ENCODE measurements around the gene DHRS3. TPM values are rescaled to one million over a fixed set of nuclear protein-coding genes. Genes with fewer than 3 reads are reported as not detected.
A peak's percentile ranks its signal among the peaks of the same experiment; 100 is the strongest.

DHRS3 gene
- total RNA-seq, 1 donor from 2014 or later: 111 TPM

- Histone ChIP-seq H3K4me3 (no peak overlapping the region), H3K9me3 (no peaks in the 10 kb centered on the region), H3K36me3 (no peaks in the 10 kb centered on the region), H3K4me1 (peaks cover 16% of the 10 kb centered on the region), H3K27me3 (no peaks in the 10 kb centered on the region), H3K27ac (no peak overlapping the region)
- intact Hi-C loops (cut with DNase I): no loop called here
- TF ChIP-seq POLR2AphosphoS5 (IDR thresholded peaks at IDR 0.05; ENCODE audit: insufficient read depth in 1 of 2, low read depth in 1 of 2) (no peak), POLR2A (IDR thresholded peaks at IDR 0.05) (no peak)
- TF ChIP-seq, protein P1, sequence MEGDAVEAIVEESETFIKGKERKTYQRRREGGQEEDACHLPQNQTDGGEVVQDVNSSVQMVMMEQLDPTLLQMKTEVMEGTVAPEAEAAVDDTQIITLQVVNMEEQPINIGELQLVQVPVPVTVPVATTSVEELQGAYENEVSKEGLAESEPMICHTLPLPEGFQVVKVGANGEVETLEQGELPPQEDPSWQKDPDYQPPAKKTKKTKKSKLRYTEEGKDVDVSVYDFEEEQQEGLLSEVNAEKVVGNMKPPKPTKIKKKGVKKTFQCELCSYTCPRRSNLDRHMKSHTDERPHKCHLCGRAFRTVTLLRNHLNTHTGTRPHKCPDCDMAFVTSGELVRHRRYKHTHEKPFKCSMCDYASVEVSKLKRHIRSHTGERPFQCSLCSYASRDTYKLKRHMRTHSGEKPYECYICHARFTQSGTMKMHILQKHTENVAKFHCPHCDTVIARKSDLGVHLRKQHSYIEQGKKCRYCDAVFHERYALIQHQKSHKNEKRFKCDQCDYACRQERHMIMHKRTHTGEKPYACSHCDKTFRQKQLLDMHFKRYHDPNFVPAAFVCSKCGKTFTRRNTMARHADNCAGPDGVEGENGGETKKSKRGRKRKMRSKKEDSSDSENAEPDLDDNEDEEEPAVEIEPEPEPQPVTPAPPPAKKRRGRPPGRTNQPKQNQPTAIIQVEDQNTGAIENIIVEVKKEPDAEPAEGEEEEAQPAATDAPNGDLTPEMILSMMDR (IDR thresholded peaks at IDR 0.05): no peak
- DNase-seq (ENCODE audit: extremely low spot score in 2 of 2): no peak
Measured at GRCh38 chr1:12626888-12627287, 8.9 kb upstream of the DHRS3 start.

GRCh38 chr1:12625276-12625675, 7.3 kb upstream of the DHRS3 start:
- Histone ChIP-seq H3K27me3 (no peaks in the 10 kb centered on the region), H3K4me1 (peaks cover 32% of the 10 kb centered on the region), H3K27ac (no peak overlapping the region), H3K4me3 (no peak overlapping the region), H3K9me3 (no peaks in the 10 kb centered on the region), H3K36me3 (no peaks in the 10 kb centered on the region)
- intact Hi-C loops (cut with DNase I): no loop called here
- DNase-seq (ENCODE audit: extremely low spot score in 2 of 2): no peak
- no peak for TF ChIP-seq POLR2AphosphoS5 (IDR thresholded peaks at IDR 0.05; ENCODE audit: insufficient read depth in 1 of 2, low read depth in 1 of 2)
- no peak for TF ChIP-seq POLR2A (IDR thresholded peaks at IDR 0.05)

- intact Hi-C loops (cut with DNase I): no loop called here
- Histone ChIP-seq H3K4me3 (no peak overlapping the region), H3K9me3 (no peaks in the 10 kb centered on the region), H3K27ac (peak overlapping the region; percentile 95), H3K4me1 (peaks cover 43% of the 10 kb centered on the region), H3K27me3 (no peaks in the 10 kb centered on the region), H3K36me3 (no peaks in the 10 kb centered on the region)
- no peak for DNase-seq (ENCODE audit: extremely low spot score in 2 of 2)
- TF ChIP-seq POLR2A (IDR thresholded peaks at IDR 0.05): no peak
- TF ChIP-seq, protein P1 (IDR thresholded peaks at IDR 0.05): no peak
Measured at GRCh38 chr1:12622506-12622905, 4.5 kb upstream of the DHRS3 start.

DNA sequence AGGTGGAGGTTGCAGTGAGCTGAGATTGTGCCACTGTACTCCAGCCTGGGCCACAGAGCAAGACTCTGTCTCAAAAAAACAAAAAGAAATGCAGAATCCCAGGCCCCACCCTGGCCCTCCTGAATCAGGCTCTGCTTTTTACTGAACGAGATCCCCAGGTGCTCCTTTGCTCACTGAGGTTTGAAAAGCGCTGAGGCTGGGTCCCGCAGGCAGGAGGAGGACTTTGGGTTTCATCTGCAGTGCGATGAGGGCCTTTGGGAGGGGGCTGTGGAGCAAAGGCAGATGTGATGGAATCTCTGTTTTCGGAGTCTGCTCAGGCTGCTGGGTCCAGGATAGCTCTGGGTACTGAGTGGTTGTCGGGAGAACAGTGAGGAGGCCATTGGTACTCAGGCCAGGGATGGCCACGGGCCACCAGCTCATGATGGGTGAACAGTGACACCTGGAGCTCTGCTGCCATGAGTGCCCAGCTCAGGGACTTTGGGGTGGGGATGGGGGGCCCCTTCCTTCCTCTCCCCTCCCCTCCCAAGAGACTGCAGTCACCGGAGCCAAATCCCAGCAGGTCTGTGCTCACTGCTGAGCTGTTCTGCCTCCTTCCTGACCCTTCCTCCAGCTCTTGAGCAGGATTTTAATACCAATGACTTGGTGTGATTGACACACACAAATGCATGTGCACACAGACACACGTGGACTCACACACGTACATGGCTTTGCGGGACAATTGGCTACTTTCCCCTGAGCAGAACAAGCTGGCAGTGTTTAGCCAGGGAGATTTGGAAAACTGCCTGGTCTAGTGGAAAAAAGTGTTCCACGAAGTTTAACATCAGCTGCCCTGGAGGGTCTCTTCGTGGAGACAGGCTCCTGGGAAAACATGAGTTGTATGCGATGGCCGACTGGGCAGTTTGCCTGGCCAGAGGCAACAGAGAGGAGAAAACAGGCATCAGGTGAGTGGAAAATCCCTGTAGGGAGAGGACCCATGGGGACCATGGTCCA, 3.6 kb upstream of the DHRS3 start:
- intact Hi-C loops (cut with DNase I): no loop called here
- DNase-seq (ENCODE audit: extremely low spot score in 2 of 2): no peak
- Histone ChIP-seq H3K27me3 (no peaks in the 10 kb centered on the region), H3K4me3 (no peak overlapping the region), H3K27ac (peak overlapping the region; percentile 95), H3K4me1 (peaks cover 43% of the 10 kb centered on the region), H3K9me3 (no peaks in the 10 kb centered on the region), H3K36me3 (no peaks in the 10 kb centered on the region)
- TF ChIP-seq, protein P1 (IDR thresholded peaks at IDR 0.05): no peak
- no peak for TF ChIP-seq POLR2AphosphoS5 (IDR thresholded peaks at IDR 0.05; ENCODE audit: insufficient read depth in 1 of 2, low read depth in 1 of 2)
- no peak for TF ChIP-seq POLR2A (IDR thresholded peaks at IDR 0.05)

- H3K27me3 ChIP-seq: no peaks in the 10 kb centered on the region
- peaks cover 43% of the 10 kb centered on the region for H3K4me1 ChIP-seq
- TF ChIP-seq, protein P1 (IDR thresholded peaks at IDR 0.05): no peak
- no peak for TF ChIP-seq POLR2A (IDR thresholded peaks at IDR 0.05)
- no peak for TF ChIP-seq POLR2AphosphoS5 (IDR thresholded peaks at IDR 0.05; ENCODE audit: insufficient read depth in 1 of 2, low read depth in 1 of 2)
- H3K27ac ChIP-seq: peak overlapping the region; percentile 95
- no peak overlapping the region for H3K4me3 ChIP-seq
- DNase-seq (ENCODE audit: extremely low spot score in 2 of 2): no peak
- intact Hi-C loops (cut with DNase I): no loop called here
- no peaks in the 10 kb centered on the region for H3K36me3 ChIP-seq
- H3K9me3 ChIP-seq: no peaks in the 10 kb centered on the region
Measured at GRCh38 chr1:12620931-12621330, 2.9 kb upstream of the DHRS3 start.

Data from vagina (tissue), 2 donors.